TTC549 (cell line): ENCODE data around the gene IL1RAPL2.
"Not testable (repeated sequence)": the region's sequence is repeated elsewhere in the genome, so short reads cannot be mapped to it uniquely, and the experiment has no call there.

Experiments used
- FAIRE-seq: peaks from 2 replicates; lab custom pipeline; 2012; peaks lifted over from hg19 to GRCh38; lab: Jason Lieb, UNC

IL1RAPL2 gene

DNA sequence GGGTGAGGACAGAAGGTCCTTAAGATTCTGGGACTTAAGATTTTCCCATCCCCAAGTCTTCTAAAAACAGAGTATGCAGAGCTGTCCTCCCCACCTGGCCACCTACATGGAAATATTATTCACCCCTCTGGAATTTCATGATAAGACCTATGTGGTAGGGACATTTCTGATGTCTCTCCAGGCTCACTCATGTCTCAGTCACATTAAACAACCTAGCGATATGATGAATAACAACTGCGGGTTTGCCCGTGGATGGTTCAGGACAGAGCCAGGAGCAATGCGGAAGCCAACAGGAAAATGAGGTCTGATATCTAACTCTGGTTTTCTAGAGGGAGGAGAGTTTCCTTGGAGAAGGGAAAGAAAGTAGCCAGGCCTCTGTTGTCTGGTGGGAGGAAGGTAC lies 607.1 kb downstream of the IL1RAPL2 start:
- no peak for FAIRE-seq

DNA sequence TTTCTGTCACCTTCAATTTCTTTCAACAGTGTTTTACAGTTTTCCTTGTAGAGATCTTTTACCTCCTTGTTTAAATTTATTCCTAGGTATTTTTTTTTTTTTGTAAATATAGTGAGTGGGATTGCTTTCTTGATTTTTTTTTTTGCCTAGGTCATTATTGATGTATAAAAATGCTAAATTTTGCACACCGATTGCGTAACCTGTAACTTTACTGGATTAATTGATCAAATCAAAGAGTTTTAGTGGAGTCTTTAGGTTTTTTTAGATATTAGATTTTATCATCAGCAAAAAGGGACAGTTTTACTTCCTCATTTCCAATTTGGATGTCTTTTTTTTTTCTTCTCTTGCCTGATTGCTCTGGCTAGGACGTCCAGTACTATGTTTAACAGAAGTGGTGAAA lies 613.6 kb downstream of the IL1RAPL2 start:
- FAIRE-seq = no peak

DNA sequence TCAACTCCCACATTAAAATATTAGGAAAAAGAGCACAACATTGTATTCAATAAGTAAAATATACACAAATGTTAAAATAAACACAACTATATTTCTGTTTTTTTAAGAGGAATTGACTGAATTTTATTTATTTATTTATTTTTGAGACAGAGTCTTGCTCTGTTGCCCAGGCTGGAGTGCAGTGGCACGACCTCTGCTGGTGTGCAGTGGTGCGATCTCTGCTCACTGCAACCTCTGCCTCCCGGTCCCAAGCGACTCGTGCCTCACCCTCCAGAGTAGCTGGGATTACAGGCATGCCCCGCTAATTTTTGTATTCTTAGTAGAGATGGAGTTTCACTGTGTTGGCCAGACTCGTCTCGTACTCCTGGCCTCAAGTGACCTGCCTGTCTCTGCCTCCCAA lies 623.1 kb downstream of the IL1RAPL2 start:
- no peak for FAIRE-seq

DNA sequence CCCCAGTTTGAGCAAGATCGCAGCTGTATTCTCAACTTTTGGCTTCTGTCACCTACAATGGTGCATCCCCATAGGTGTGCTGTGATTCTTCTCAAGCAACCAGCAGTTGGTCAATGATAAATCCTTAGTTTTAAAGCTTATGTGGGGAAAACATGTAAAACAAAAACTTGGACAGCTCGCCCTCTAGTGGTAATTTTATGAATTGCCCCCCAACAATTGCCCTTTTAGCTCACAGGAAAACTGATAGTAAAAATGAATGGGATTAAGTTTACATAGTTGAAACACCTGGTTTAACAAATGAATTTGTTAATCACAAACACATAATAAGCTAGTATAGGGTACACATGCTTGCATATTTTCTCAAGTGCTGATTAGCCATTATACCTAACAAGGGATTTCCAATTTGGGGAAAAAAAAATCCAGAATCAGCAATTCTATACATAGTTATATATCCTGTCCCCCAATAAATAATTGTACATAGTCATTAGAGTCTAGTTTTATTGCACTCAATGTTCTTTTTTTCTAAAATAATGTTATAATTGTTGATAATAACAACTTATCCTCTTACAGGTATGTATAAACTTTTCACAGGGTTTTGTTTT lies 624.4 kb downstream of the IL1RAPL2 start:
- peak; percentile 33 for FAIRE-seq

DNA sequence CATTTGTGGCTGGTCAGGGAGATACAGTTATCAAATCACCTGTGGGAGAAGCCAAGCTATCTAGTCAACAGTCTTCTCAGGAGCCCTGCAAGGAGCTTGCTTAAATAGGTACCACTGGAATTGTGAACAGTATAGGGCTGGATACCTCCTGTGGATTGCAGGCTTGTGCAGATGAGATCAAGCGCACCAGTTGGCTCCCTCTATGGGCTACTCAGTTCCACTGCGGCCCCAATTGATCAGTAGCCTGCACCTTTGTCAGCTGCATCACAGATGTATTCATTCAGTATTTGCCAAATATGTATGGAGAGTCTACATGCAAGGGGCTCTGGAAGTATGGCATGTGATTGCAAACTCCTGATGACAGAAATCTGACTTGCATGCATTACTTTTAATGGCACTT lies 625.9 kb downstream of the IL1RAPL2 start:
- no peak for FAIRE-seq

DNA sequence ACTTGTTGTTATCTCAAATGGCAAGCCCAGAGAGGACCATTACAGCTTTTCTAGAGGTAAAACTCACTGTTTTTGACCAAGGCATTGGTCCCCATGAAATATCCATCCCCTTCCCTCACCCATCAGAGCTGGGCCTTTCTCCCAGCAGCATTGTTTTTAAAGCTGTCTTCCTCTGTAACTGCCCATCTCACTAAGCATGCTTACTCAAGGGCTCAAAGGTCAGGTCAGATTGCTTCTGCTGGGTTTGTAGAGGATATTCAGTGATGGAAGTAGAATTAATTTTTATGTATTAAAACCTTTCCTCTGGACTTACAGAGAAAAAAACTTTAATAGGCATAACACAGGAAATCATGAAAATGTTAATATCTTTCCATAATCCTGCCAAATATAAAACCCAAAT lies 643.4 kb downstream of the IL1RAPL2 start:
- FAIRE-seq = no peak

DNA sequence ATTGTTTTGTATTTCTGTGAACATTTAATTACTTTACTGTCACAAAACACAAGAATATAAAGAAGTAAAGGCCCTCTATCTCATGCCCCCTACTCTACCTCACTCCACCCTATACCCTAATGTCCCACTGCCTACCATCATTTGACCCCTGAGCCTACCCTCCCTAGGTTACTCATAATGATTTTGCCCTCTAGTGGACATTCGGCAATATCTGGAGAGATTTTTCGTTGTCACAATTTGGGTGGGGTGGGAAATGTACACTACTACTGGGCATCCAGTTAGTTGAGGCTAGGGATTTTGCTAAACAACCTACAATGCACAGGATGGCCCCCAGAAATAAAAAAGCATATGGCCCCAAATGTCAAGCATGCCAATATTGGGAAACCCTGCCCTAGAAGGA lies 644.3 kb downstream of the IL1RAPL2 start:
- no peak for FAIRE-seq

DNA sequence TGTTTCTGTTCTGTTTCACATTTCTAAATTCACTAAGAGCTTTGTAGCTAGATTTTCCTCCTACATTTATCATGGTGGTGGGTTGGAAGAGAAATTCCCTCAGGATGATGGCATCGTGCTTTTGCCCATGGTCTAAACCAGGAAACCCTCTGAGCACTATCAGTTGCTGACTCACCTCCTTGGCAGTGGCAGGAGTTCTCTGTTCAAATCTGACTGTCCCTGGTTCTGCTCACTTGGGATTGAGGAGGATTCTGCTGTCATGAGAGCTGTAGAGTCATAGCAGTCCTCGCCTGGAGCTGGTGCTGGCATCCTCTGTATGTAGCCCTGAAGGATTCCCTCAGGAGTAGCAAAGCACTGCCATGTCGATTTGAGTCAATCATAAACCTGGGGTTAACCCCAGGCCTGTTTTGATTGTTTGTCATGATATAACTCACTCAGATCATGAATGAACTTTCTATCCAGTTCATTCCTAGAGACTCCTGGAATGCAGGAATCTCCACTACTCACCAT lies 645.1 kb downstream of the IL1RAPL2 start:
- FAIRE-seq = no peak

DNA sequence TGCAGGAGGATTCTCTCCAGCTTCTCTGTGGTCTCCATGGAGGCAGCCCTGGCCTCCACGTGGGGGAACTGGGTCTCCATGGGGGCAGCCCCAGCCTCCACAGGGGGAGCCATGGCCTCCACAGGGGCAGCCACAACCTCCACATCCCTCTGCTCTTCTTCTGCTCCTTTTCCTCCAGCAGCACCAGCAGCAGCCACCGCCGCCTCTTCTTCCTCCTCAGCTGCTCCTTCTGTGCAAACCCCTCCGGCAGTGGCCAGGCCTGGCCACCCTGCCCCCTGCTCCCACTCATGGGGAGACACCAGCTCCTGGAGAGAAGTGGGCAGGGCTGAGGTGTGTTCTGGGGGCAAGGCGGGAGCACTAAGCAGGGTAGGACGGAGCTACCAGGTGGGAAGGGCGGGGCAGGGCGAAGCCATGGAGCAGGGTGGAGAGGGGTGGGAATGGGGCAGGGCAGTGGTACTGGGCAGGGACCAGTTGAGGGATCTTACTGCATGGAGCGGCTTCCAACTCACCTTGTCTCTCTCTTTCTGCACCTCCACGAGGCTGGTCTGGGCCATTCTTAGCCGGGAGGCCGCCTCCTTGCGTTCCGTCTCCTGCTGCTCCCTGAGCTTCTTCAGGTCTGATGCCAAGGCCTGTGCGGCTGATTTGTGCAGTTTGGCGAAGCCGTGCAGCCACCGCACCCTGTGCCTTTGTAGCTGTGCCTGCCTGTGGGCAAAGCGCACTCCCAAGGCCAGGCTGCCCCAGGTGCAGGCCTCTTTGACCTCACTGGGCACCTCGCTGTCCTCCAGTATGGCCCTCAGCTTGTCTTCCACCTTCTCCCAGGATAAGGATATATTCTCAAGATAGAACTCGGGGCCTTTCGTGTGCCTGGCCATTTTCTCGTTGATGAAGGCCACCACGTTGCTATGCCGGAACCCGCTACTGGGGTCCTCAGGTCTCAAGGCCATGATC lies 653.7 kb downstream of the IL1RAPL2 start:
- FAIRE-seq = no peak

DNA sequence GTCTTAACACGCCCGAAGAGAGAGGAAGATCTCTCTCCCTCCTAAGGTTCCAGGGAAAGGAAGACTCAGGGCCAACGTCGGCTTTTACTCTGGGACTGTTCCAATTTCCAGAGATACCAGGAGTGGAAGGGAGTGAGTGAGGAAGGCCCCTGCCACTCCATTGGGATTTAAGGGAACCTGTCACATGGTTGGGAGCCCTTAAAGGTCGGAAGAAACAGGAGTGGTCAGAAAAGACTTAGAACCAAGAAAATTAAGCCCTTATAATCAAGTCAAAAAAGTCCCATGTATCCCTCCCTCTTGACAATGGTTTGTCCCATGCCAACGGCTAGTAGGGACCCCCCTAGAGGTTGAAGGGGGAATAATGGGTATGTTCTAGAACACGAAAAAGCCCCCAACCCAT lies 654.6 kb downstream of the IL1RAPL2 start, which contains the start of gene TEX13A:
Gene TEX13A, minus strand, starts transcription at position 59 of the 400 bp plus-strand sequence. CDS start 297 bp downstream, outside the sequence.
- FAIRE-seq = no peak

DNA sequence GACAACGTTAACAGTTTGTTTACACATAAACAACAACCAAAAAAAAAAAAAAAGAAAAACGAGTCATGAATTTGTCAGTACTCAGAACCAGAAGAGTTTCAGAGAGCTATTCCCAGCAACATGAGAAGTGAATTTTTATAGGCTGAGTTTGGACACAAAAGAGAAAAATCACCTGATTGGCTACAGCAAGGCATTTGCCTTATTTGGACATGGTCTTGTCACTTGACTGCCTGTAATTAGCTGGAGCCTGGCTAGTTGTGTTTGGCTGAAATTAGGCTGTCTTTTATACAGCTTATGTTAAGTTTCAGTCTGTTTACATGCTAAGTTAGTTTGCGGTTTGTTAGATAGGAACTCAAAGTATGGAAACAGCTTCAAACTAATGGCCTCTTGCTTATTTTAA lies 655.4 kb downstream of the IL1RAPL2 start:
- FAIRE-seq = no peak

DNA sequence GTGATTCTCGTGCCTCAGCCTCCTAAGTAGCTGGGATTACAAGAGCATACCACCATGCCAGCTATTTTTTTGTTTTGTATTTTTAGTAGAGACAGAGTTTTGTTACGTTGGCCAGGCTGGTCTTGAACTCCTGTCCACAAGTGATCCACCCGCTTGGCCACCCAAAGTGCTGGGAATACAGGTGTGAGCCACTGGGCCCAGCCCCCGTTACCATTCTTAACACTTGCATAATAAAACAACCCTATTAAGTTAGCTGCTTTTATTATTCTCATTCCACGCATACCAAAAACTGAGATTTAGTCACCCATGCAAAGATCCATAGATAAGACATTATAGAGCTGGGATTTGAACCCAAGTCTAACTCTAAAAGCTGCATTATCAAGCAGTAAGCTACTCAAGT lies 660.5 kb downstream of the IL1RAPL2 start:
- no peak for FAIRE-seq

DNA sequence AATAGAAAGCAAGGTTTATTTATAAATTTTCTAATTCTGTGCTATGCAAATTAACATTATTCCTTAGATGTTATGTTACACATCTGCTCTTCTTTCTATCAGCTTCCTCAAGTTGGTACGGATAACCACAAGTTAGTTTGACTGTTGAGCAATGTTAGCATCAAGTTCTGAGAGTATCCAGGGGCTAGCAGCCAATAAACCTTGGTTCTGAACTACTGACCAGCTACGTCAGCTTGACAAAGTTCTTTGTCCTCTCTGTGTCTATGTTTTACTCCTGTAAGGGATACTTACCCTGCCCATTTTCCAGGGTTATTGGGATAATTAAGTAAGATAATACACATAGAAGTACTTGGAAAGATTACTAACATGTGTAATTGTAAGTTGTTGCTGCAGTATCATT lies 662.6 kb downstream of the IL1RAPL2 start:
- FAIRE-seq = no peak

DNA sequence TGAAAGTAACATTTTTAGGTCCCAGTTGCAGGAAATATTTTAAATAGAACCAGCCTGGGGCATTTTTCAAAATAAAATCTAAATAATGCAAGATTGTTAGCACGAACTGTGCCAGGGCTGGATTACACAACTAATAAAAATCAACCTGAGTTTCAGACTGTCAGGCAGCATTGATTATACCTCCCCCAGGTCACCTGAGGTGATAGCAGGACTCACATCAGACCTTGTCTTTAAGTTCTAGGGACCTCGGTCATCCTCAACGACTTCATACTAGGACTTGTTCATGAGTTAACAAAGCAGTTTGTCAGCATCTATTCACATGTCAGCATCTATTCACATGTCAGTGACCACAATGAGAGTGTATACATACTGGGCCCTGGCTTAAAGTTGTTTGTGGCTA lies 663.1 kb downstream of the IL1RAPL2 start:
- no peak for FAIRE-seq

DNA sequence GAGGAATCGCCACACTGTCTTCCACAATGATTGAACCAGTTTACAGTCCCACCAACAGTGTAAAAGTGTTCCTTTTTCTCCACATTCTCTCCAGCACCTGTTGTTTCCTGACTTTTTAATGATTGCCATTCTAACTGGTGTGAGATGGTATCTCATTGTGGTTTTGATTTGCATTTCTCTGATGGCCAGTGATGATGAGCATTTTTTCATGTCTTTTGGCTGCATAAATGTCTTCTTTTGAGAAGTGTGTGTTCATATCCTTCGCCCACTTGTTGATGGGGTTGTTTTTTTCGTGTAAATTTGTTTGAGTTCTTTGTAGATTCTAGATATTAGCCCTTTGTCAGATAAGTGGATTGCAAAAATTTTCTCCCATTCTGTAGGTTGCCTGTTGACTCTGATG lies 671.4 kb downstream of the IL1RAPL2 start:
- not testable (repeated sequence) for FAIRE-seq

DNA sequence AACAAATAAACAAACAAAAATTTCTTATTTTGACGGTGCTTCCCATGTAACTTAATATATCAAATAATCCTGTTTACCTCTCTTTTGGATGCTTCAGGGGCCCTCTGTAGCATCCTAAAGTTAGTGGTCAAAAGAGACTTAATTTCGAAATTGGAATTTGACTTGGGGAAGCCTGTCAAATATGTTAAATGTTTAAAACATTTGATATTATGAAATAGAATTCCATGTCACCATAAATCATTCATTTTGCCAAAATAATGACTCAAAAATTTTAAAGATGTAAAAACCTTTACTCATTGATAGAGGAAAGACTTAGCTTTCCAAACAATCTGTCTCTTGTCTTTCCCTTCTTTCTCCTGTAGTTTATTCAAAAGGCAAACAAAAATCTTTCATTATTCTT lies 675.1 kb downstream of the IL1RAPL2 start:
- no peak for FAIRE-seq

DNA sequence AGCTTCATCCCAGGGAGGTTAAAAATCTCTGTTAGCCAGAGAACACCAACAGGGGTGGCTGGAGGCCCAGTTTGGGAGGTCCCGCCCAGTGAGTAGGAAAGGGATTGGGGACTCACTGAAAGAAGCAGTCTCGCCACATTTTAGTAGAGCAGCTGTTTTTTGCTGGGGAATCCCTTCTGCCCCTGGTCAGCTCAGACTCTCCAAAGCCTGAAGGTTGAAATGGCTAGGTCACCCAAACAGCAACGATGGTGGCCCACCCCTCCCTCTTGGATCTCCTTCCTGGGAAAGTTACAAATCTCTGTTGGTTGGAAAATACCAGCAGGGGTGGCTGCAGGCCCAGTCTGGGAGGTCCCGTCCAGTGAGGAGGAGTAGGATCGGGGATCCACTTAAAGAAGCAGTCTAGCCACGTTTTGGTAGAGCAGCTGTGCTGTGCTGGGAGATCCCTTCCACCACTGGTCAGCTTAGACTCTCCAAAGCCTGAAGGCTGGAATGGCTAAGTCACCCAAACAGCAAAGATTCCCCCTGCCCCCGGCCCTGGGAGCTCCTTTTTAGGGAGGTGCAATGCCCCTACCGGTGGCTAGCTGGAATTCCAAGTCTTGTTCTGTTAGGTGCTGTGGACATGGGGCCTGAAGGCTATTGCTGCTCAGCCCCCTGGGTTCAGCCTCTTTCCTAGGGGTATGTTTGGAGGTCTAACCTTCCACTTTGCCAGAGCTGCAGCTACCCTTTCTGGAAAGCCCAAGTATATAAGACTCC lies 694.5 kb downstream of the IL1RAPL2 start:
- FAIRE-seq = no peak

DNA sequence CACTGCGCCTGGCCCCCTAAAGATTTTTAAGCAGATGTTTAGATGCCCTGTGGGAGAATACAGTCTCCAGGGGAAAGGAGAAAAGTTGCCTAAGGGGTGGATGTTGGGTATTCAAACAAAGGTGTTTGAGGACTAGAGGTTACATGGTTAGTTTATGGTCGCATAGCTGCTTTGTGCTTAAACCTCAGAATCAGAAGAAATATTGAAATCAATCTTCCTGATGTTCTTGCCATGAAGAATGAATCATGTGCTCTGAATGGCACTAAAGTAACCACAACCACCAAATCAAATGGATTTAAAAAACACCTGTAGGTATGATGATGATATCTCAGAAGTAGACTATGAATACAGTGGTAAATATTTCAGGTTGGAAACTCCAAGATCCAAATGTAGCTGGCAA lies 697.2 kb downstream of the IL1RAPL2 start:
- no peak for FAIRE-seq

DNA sequence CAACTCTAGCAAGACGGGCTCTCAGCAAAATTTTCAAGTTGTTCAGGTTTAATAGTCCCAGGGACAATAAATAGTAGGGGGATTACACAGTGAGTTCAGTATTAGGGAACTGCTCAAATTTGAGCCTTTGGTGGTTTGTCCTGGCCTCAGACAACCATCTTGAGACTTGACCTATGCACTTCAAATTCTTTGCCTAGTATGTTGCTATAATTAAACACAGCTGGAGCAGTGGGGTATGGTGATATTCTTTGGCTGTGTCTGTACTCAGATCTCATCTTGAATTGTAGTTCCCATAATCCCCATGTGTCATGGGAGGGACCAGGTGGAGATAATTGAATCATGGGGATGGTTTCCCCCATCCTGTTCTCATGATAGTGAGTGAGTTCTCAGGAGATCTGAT lies 697.8 kb downstream of the IL1RAPL2 start:
- no peak for FAIRE-seq

DNA sequence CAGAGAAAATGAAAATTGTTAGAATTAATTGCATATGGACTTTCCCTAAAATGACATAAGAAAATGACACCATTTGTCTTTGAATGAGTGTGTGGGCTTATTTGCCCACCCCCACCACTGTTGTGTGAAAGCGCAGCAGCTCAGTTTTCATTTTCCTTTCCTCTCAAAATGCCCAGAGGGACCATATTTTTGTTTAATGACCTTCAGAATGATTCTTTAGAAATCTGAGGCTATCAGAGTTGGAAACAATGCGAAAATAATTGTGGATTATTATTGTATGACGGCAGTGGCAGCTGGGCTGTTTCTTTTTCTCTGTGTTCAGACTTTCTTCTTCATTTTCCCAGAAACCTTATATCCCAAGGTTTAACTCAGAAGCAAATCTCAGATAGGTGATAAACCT lies 699.1 kb downstream of the IL1RAPL2 start:
- FAIRE-seq = no peak

DNA sequence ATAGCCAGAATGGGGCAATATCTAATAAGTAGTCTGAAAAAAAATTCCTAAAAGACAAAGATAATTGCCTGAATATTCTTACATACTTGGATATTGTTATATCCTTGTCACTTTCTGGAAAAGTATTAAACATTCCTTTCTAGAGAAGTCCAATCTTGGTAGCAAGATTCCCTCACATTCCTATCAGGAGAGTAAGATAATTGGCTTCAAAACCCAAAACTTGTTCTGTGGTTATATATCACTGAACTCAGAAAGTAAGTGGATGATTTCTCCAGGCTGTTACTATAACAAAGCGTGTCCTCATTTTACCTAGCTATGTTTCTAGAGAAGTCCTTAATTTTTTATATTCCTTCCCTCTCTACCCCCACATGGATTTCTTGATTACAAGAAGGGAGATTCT lies 700.5 kb downstream of the IL1RAPL2 start:
- no peak for FAIRE-seq

DNA sequence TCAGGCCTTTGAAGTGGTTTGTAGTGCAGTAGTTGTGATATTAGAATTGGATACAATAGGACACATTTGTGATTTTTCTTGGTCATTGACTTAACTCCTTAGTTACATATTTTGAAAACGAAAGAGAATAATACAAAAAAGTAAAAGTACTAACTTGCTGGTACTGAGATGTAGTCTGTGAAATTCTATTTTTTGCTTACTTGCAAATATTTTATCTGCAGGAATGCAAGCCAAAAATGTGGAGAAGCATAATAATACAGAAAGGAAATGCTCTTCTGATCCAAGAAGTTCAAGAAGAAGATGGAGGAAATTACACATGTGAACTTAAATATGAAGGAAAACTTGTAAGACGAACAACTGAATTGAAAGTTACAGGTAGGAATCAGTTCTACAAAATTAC lies 701.2 kb downstream of the IL1RAPL2 start:
- no peak for FAIRE-seq

DNA sequence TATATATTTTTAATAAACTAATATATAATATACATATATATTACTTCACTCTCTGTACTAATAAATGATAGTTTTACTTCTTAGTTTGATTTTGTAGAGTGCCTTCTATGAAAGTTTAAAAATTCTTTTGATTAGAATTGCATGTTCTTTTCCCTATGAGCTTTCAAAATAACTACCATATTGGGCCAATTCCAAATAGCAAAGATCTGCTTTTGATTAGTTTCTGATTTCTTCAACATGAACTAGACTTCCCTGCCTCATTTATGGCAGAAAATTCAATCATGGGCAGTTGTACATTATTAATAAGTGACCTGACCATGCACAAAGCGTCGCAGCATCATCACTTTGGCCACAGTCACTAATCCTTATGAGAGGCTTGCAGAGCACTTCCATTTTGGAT lies 703.4 kb downstream of the IL1RAPL2 start:
- FAIRE-seq = no peak
